Type B pancreatic cell (in vitro differentiated cells): ENCODE measurements around the gene OPTN. TPM values are rescaled to one million over a fixed set of nuclear protein-coding genes. Genes with fewer than 3 reads are reported as not detected.
A peak's percentile ranks its signal among the peaks of the same experiment; 100 is the strongest.
"Not testable (repeated sequence)": the region's sequence is repeated elsewhere in the genome, so short reads cannot be mapped to it uniquely, and the experiment has no call there.

Experiments
- DNase-seq: peaks from one replicate; pipeline ENCODE4 v3.0.0; 2021; ENCODE audit warnings: mixed read lengths; ENCODE audit not compliant: unreplicated experiment; ENCODE audit errors: extremely low spot score
- H3K27ac Mint-ChIP-seq: 2 replicates; pipeline ENCODE4 v1.8.0; 2021; ENCODE audit warnings: mild to moderate bottlenecking, mixed read lengths
- H3K27me3 Mint-ChIP-seq: 2 replicates; pipeline ENCODE4 v1.8.0; 2021; ENCODE audit warnings: mixed read lengths
- H3K36me3 Mint-ChIP-seq: 2 replicates; pipeline ENCODE4 v1.8.0; 2021; ENCODE audit warnings: mixed read lengths
- H3K4me1 Mint-ChIP-seq: one replicate; pipeline ENCODE4 v1.8.0; 2021; ENCODE audit warnings: mixed read lengths; ENCODE audit not compliant: unreplicated experiment
- H3K4me3 Mint-ChIP-seq: 2 replicates; pipeline ENCODE4 v1.8.0; 2021; ENCODE audit warnings: mild to moderate bottlenecking, mixed read lengths
- H3K9me3 Mint-ChIP-seq: 2 replicates; pipeline ENCODE4 v1.8.0; 2021; ENCODE audit warnings: mixed read lengths
- CTCF ChIP-seq: fragments of 200-600 bp; sonication (generic); conservative IDR thresholded peaks from 2 replicates; pipeline ENCODE4 v1.5.0; 2021; ENCODE audit warnings: antibody characterized with exemption, mild to moderate bottlenecking
- total RNA-seq: library from RNA; stranded (reverse); gene quantifications from 2 replicates; pipeline ENCODE4 v1.2.1, GENCODE V29; 2021; ENCODE audit warnings: low replicate concordance

Gene OPTN
- total RNA-seq, 1 donor from 2014 or later, result 43.2 TPM

GRCh38 chr10:13072339-13072738 lies 27.6 kb upstream of the OPTN start:
- peaks cover 4% of the 10 kb centered on the region for H3K4me1 Mint-ChIP-seq

GRCh38 chr10:13074563-13075451 lies 25.2 kb upstream of the OPTN start:
- peak; percentile 94 for TF ChIP-seq CTCF
- no peak overlapping the region for H3K27ac Mint-ChIP-seq
- peaks cover 4% of the 10 kb centered on the region for H3K36me3 Mint-ChIP-seq
- H3K27me3 Mint-ChIP-seq, result peaks cover 5% of the 10 kb centered on the region
- H3K4me1 Mint-ChIP-seq, result peaks cover 4% of the 10 kb centered on the region
- DNase-seq, result no peak
- H3K9me3 Mint-ChIP-seq, result peaks cover 13% of the 10 kb centered on the region
- no peak overlapping the region for H3K4me3 Mint-ChIP-seq

More at GRCh38 chr10:13072339-13072738, 27.6 kb upstream of the OPTN start:
- no peak for DNase-seq
- Mint-ChIP-seq H3K4me3 (no peak overlapping the region), H3K27me3 (peaks cover 5% of the 10 kb centered on the region), H3K36me3 (peaks cover 4% of the 10 kb centered on the region), H3K9me3 (peaks cover 9% of the 10 kb centered on the region), H3K27ac (no peak overlapping the region)
- TF ChIP-seq CTCF, result no peak

- no peak overlapping the region for H3K27ac Mint-ChIP-seq
- peaks cover 4% of the 10 kb centered on the region for H3K36me3 Mint-ChIP-seq
- H3K4me3 Mint-ChIP-seq, result peak overlapping the region; percentile 0
- DNase-seq, result no peak
- H3K9me3 Mint-ChIP-seq, result peaks cover 11% of the 10 kb centered on the region
- TF ChIP-seq CTCF, result no peak
- H3K27me3 Mint-ChIP-seq, result peaks cover 5% of the 10 kb centered on the region
- peaks cover 4% of the 10 kb centered on the region for H3K4me1 Mint-ChIP-seq
Measured at GRCh38 chr10:13078912-13079775, 20.8 kb upstream of the OPTN start.

- H3K36me3 Mint-ChIP-seq, result peaks cover 4% of the 10 kb centered on the region
- no peak for TF ChIP-seq CTCF
- H3K27ac Mint-ChIP-seq, result no peak overlapping the region
- peaks cover 5% of the 10 kb centered on the region for H3K27me3 Mint-ChIP-seq
- DNase-seq, result no peak
- H3K4me1 Mint-ChIP-seq, result peaks cover 4% of the 10 kb centered on the region
- H3K4me3 Mint-ChIP-seq, result peak overlapping the region; percentile 0
- H3K9me3 Mint-ChIP-seq, result peaks cover 11% of the 10 kb centered on the region
Measured at GRCh38 chr10:13079776-13080050, 20.2 kb upstream of the OPTN start.

- Mint-ChIP-seq H3K36me3 (peaks cover 4% of the 10 kb centered on the region), H3K27ac (no peak overlapping the region), H3K4me1 (peaks cover 4% of the 10 kb centered on the region), H3K27me3 (peaks cover 5% of the 10 kb centered on the region), H3K4me3 (no peak overlapping the region), H3K9me3 (peaks cover 11% of the 10 kb centered on the region)
- DNase-seq, result no peak
- no peak for TF ChIP-seq CTCF
Measured at GRCh38 chr10:13080643-13081042, 19.3 kb upstream of the OPTN start.

- H3K36me3 Mint-ChIP-seq, H3K4me1 Mint-ChIP-seq, H3K27me3 Mint-ChIP-seq, DNase-seq, H3K9me3 Mint-ChIP-seq, H3K4me3 Mint-ChIP-seq, H3K27ac Mint-ChIP-seq: not testable (repeated sequence)
Measured at GRCh38 chr10:13083700-13084099, 16.3 kb upstream of the OPTN start.
